Measurements from ENCODE around the gene POLDIP3.

DNA sequence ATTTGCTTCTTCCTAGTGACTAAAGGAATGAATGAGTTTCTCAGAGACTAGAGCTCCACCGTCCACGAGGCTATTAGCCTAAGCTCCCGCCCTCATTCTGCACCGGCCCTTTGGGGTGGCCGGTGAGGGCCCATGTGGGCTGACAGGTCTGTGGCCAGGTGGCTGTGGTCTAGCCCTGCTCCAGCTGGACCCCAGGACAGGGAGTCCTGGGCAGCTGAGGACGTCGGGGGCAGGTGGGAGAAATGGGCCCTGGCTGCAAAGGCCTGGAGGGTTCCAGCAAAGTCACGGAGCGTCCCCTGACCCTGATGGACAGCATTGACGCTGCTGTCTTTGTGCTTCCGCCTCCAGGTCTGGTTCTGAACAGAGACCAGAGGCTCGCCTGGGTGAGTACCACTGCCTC is 48.7 kb downstream of the POLDIP3 start:
- no peak for TF ChIP-seq POLR2A (IDR thresholded peaks at IDR 0.05)
- TF ChIP-seq, protein P1, sequence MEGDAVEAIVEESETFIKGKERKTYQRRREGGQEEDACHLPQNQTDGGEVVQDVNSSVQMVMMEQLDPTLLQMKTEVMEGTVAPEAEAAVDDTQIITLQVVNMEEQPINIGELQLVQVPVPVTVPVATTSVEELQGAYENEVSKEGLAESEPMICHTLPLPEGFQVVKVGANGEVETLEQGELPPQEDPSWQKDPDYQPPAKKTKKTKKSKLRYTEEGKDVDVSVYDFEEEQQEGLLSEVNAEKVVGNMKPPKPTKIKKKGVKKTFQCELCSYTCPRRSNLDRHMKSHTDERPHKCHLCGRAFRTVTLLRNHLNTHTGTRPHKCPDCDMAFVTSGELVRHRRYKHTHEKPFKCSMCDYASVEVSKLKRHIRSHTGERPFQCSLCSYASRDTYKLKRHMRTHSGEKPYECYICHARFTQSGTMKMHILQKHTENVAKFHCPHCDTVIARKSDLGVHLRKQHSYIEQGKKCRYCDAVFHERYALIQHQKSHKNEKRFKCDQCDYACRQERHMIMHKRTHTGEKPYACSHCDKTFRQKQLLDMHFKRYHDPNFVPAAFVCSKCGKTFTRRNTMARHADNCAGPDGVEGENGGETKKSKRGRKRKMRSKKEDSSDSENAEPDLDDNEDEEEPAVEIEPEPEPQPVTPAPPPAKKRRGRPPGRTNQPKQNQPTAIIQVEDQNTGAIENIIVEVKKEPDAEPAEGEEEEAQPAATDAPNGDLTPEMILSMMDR (IDR thresholded peaks at IDR 0.05) = no peak
